GM12878 (cell line): Measurements from ENCODE around the gene PPP3CA. TPM values are rescaled to one million over a fixed set of nuclear protein-coding genes. Genes with fewer than 3 reads are reported as not detected.

Source experiments
- ATAC-seq: fragments of 200-7000 bp; cut with Tn5 transposase; 3 replicates; pipeline ENCODE4 v1.9.1; 2020; ENCODE audit warnings: mild to moderate bottlenecking, moderate library complexity
- BruUV-seq: library from RNA; stranded (reverse); fragments of 400-500 nt; replicated peaks from 2 replicates; lab custom pipeline; 2021; lab: Mats Ljungman, UMichigan
- CTCF ChIA-PET: fragments of 300-600 bp; sonication (Branson Sonifier 250); formaldehyde crosslinking; extraction: SDS; loops from one replicate; lab custom pipeline; 2021; ENCODE audit warnings: inconsistent platforms; lab: Yijun Ruan, JAX
- POLR2A ChIA-PET: fragments of 350-600 bp; formaldehyde crosslinking; extraction: SDS; loops from one replicate; lab custom pipeline; 2021; ENCODE audit warnings: inconsistent platforms; lab: Charles Lee
- RAD21 ChIA-PET: fragments of 300-600 bp; sonication (Branson Sonifier 250); formaldehyde crosslinking; loops from one replicate; lab custom pipeline; 2023; ENCODE audit warnings: antibody characterized with exemption; ENCODE audit not compliant: unreplicated experiment; lab: Charles Lee
- SMC1A ChIA-PET: fragments of 300-600 bp; sonication (Branson Sonifier 250); formaldehyde crosslinking; loops from one replicate; lab custom pipeline; 2023; ENCODE audit not compliant: unreplicated experiment, uncharacterized antibody; lab: Charles Lee
- DNase-seq: peaks from one replicate; pipeline ENCODE4 v3.0.0-alpha.2; 2011; ENCODE audit warnings: low read depth, low spot score
- FAIRE-seq: peaks from 3 replicates; lab custom pipeline; 2011; peaks lifted over from hg19 to GRCh38; lab: Jason Lieb, UNC
- H2AFZ ChIP-seq: 2 replicates; pipeline ENCODE4 v1.6.0; 2011; ENCODE audit warnings: low read depth, low read length, control low read depth; ENCODE audit not compliant: control insufficient read depth
- H3K27ac ChIP-seq: 2 replicates; pipeline ENCODE4 v1.5.1; 2011; ENCODE audit warnings: control low read depth; ENCODE audit not compliant: control insufficient read depth, insufficient read depth
- H3K27me3 ChIP-seq, 2 experiments: replicated peaks in 1 of 2; 2 replicates each; pipeline versions ENCODE4 v1.6.0 to v1.6.1; 2011; ENCODE audit warnings: low read length in 1 of 2; ENCODE audit not compliant: control insufficient read depth in 2 of 2, insufficient read depth in 2 of 2
- H3K36me3 ChIP-seq, 2 experiments: 2 replicates each; pipeline ENCODE4 v1.5.1; 2011; ENCODE audit warnings: low read length in 1 of 2; ENCODE audit not compliant: control insufficient read depth in 2 of 2, insufficient read depth in 2 of 2
- H3K4me1 ChIP-seq: 2 replicates; pipeline ENCODE4 v1.6.1; 2011; ENCODE audit warnings: mild to moderate bottlenecking, low read length, moderate library complexity, mixed read lengths; ENCODE audit not compliant: control insufficient read depth, insufficient read depth
- H3K4me2 ChIP-seq: 2 replicates; pipeline ENCODE4 v1.6.0; 2011; ENCODE audit warnings: control low read depth; ENCODE audit not compliant: control insufficient read depth, insufficient read depth
- H3K4me3 ChIP-seq: fragments of 200-600 bp; sonication (generic); 2 replicates; pipeline ENCODE4 v1.5.1; 2016
- H3K79me2 ChIP-seq: 2 replicates; pipeline ENCODE4 v1.6.0; 2011; ENCODE audit warnings: low read length; ENCODE audit not compliant: control insufficient read depth, insufficient read depth
- H3K9ac ChIP-seq: 2 replicates; pipeline ENCODE4 v1.8.0; 2011; ENCODE audit warnings: low read length, control low read depth, mixed read lengths; ENCODE audit not compliant: control insufficient read depth, insufficient read depth
- H3K9me3 ChIP-seq: replicated peaks from 3 replicates; pipeline ENCODE4 v1.5.1; 2011; ENCODE audit warnings: mild to moderate bottlenecking, low read length; ENCODE audit not compliant: control insufficient read depth, insufficient read depth
- H4K20me1 ChIP-seq: 2 replicates; pipeline ENCODE4 v1.6.0; 2011; ENCODE audit not compliant: control insufficient read depth, insufficient read depth
- CBFB ChIP-seq: IDR thresholded peaks from 2 replicates; pipeline ENCODE4 v1.6.1; 2016; ENCODE audit warnings: antibody characterized with exemption, low read depth
- CBX5 ChIP-seq: sonication (generic); IDR thresholded peaks from 2 replicates; pipeline ENCODE4 v1.6.1; 2016; ENCODE audit warnings: low read depth, moderate library complexity, mild to moderate bottlenecking, inconsistent platforms
- CEBPB ChIP-seq, 2 experiments: fragments of 150-350 bp in 1 of 2; IDR thresholded peaks; 2 replicates each; pipeline ENCODE4 v1.6.1; 2012 to 2014; ENCODE audit warnings: low read depth in 2 of 2, low read length in 2 of 2, borderline replicate concordance in 1 of 2, inconsistent platforms in 1 of 2
- EZH2 ChIP-seq: IDR thresholded peaks from 2 replicates; pipeline ENCODE4 v1.6.1; 2012; ENCODE audit warnings: low read depth, mild to moderate bottlenecking, control low read depth, inconsistent platforms, low read length, borderline replicate concordance; ENCODE audit not compliant: control insufficient read depth
- FOXK2 ChIP-seq: fragments of 450-650 bp; IDR thresholded peaks from 2 replicates; pipeline ENCODE4 v1.6.1; 2017; ENCODE audit warnings: mild to moderate bottlenecking, moderate library complexity
- IKZF1 ChIP-seq: fragments of 450-650 bp; conservative IDR thresholded peaks from 2 replicates; pipeline ENCODE4 v1.6.1; 2017; ENCODE audit warnings: antibody characterized with exemption, mild to moderate bottlenecking
- KAT2A ChIP-seq: conservative IDR thresholded peaks from 2 replicates; pipeline ENCODE4 v1.6.1; 2011; ENCODE audit warnings: low read depth, low read length; ENCODE audit not compliant: control insufficient read depth
- NFIC ChIP-seq: IDR thresholded peaks from 2 replicates; pipeline ENCODE4 v1.6.1; 2012; ENCODE audit warnings: low read depth, mild to moderate bottlenecking, inconsistent platforms, low read length, moderate library complexity
- NR2F1 ChIP-seq: fragments of 450-650 bp; conservative IDR thresholded peaks from 2 replicates; pipeline ENCODE4 v1.6.1; 2017; ENCODE audit warnings: mild to moderate bottlenecking
- RELA ChIP-seq: fragments of 450-650 bp; IDR thresholded peaks from 2 replicates; pipeline ENCODE4 v1.8.0; 2014; ENCODE audit warnings: borderline replicate concordance; ENCODE audit not compliant: partially characterized antibody
- SREBF1 ChIP-seq: IDR thresholded peaks from 2 replicates; pipeline ENCODE4 v1.6.1; 2012; ENCODE audit warnings: mild to moderate bottlenecking, low read length
- YBX1 ChIP-seq: fragments of 450-650 bp; IDR thresholded peaks from 2 replicates; pipeline ENCODE4 v1.6.1; 2016; ENCODE audit warnings: antibody characterized with exemption
- ZNF207 ChIP-seq: fragments of 450-650 bp; IDR thresholded peaks from 2 replicates; pipeline ENCODE4 v1.6.1; 2014; ENCODE audit warnings: antibody characterized with exemption, mild to moderate bottlenecking, borderline replicate concordance
- ZNF217 ChIP-seq: fragments of 450-650 bp; IDR thresholded peaks from 2 replicates; pipeline ENCODE4 v1.6.1; 2017; ENCODE audit warnings: antibody characterized with exemption, mild to moderate bottlenecking
- ZNF274 ChIP-seq: IDR thresholded peaks from one replicate; pipeline ENCODE4 v1.8.0; 2011; ENCODE audit not compliant: insufficient read length, insufficient read depth
- ZZZ3 ChIP-seq: IDR thresholded peaks from 2 replicates; pipeline ENCODE4 v1.6.1; 2011; ENCODE audit warnings: low read depth; ENCODE audit not compliant: control insufficient read depth, insufficient read length
- WGBS: methylation state at CpG from one replicate; pipeline ENCODE4 v1.1.6; 2016; ENCODE audit warnings: low lambda C conversion rate; ENCODE audit not compliant: insufficient replicate concordance, insufficient coverage; ENCODE audit errors: missing lambda C conversion rate; 5-methylcytosine and 5-hydroxymethylcytosine counted together
- in situ Hi-C: fragments of 300-500 bp; cut with MboI; formaldehyde crosslinking; loops from 9 replicates; pipeline ENCODE4 v1.14.3; 2018; ENCODE audit warnings: mixed read lengths
- intact Hi-C: fragments of 100-400 bp; cut with micrococcal nuclease; formaldehyde crosslinking; loops from one replicate; pipeline ENCODE4 v1.14.2; 2022; ENCODE audit not compliant: unreplicated experiment
- polyA plus RNA-seq, 11 experiments: library from polyadenylated mRNA; depleted of rRNA in 4 of 11; unstranded in 6 of 11; stranded (reverse) in 5 of 11; fragments of >200 nt; fragmentation: Nextera tagmentation in 4 of 11; fragmentation: Illumina TruSeq in 1 of 11; extraction: Ambion mirVana in 4 of 11; extraction: Trizol in 1 of 11; gene quantifications; 1 replicate in 1 of 11; 2 replicates in 10 of 11; pipeline versions ENCODE4 v1.2.1 to v1.2.3, GENCODE V29; 2011 to 2016; ENCODE audit warnings: inconsistent platforms in 2 of 11, missing spikeins in 2 of 11, low read depth in 1 of 11
- total RNA-seq, 4 experiments: library from RNA; depleted of rRNA in 3 of 4; stranded (reverse); fragments of >200 nt in 3 of 4; fragmentation: Illumina TruSeq in 1 of 4; extraction: Trizol in 1 of 4; gene quantifications; 2 replicates each; pipeline versions ENCODE4 v1.2.1 to v1.2.3, GENCODE V29; 2013 to 2021
- TF ChIP-seq, protein P1 (sequence below): IDR thresholded peaks from 2 replicates; pipeline ENCODE4 v1.6.1; 2012; ENCODE audit warnings: low read depth, low read length, improper control_type of control experiment
- TF ChIP-seq, protein P2 (sequence below): IDR thresholded peaks from 2 replicates; pipeline ENCODE4 v1.6.1; 2011; ENCODE audit warnings: borderline replicate concordance, low read depth, mild to moderate bottlenecking, moderate library complexity, mixed read lengths, low read length; ENCODE audit not compliant: insufficient read depth; ENCODE audit errors: extremely low read length

The PPP3CA gene
- total and polyA plus RNA-seq, 10 of the 15 experiments (the other 5 are each of a cell fraction or from before 2014, with no cell fraction given) = 0.33 to 9.0 (median 1.0) TPM

DNA sequence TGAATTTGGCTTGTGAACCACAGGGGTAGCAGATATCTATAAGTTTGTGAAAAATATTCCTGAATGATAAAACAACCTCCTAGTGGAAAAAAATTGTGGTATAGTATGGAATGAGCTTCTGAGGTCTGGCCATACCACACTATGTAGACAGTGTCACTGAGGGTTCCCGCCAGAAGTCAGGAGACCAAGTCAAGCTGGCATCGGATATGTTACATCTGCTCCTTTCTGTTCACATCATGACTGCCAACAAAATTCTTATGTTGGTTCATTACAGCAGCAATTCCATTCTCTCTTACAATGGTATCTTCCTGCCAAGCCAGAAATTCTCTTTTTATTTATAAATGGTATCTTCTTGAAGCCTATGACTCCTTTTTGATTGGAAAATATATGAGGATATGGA is 273.0 kb downstream of the PPP3CA start (continued):
- no peak for TF ChIP-seq KAT2A

DNA sequence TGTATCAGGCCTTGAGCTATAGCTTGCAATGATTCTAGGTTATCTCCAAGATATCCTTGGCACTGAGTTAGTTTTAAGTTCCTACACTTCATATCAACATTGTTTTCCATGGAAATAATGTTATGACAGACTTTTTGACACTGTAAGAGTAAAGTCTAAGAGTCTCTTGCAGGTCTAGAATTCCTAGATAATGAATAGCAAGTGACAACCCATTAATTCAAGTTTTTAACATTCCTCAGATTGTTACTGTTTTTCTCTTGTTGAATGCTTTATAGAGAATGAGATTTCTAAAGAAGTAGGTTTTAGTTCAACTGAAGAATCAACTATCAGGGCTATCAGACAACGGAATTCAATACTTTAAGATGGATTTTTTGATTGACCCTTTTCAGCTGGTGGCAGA is 276.1 kb downstream of the PPP3CA start:
- TF ChIP-seq ZZZ3 (no peak), YBX1 (no peak), ZNF274 (no peak), CBX5 (no peak), ZNF217 (no peak), FOXK2 (no peak), CBFB (no peak), CEBPB (IDR thresholded peaks at IDR 0.05; ENCODE audit: borderline replicate concordance in 1 of 2, low read depth in 2 of 2, low read length in 2 of 2) (no peak), IKZF1 (no peak), NR2F1 (no peak), SREBF1 (no peak), NFIC (no peak), RELA (no peak), ZNF207 (no peak), EZH2 (no peak)
- TF ChIP-seq, protein P1, sequence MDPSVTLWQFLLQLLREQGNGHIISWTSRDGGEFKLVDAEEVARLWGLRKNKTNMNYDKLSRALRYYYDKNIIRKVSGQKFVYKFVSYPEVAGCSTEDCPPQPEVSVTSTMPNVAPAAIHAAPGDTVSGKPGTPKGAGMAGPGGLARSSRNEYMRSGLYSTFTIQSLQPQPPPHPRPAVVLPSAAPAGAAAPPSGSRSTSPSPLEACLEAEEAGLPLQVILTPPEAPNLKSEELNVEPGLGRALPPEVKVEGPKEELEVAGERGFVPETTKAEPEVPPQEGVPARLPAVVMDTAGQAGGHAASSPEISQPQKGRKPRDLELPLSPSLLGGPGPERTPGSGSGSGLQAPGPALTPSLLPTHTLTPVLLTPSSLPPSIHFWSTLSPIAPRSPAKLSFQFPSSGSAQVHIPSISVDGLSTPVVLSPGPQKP = no peak
- TF ChIP-seq, protein P2, sequence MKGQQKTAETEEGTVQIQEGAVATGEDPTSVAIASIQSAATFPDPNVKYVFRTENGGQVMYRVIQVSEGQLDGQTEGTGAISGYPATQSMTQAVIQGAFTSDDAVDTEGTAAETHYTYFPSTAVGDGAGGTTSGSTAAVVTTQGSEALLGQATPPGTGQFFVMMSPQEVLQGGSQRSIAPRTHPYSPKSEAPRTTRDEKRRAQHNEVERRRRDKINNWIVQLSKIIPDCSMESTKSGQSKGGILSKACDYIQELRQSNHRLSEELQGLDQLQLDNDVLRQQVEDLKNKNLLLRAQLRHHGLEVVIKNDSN = no peak
- FAIRE-seq = no peak
- CTCF ChIA-PET = no interaction called here

More for the DNA sequence above, 276.1 kb downstream of the PPP3CA start:
- H3K9ac ChIP-seq = no peak overlapping the region
- in situ Hi-C loops (no loop called here), intact Hi-C loops (no loop called here)
- no TSS peak for BruUV-seq
- no peaks in the 10 kb centered on the region for H3K4me1 ChIP-seq
- no peaks in the 10 kb centered on the region for H3K36me3 ChIP-seq
- no peak overlapping the region for H2AFZ ChIP-seq
- SMC1A ChIA-PET = interaction anchor here (0.9 to 2.7 kb wide), 2 partner anchors 18 to 19 kb away, joined by 3 to 12 read pairs; no protein-coding TSS in a partner anchor
- no peak overlapping the region for H3K4me2 ChIP-seq
- H3K4me3 ChIP-seq = no peak overlapping the region
- DNase-seq (no peak), ATAC-seq (no peak)
- no peak overlapping the region for H3K27ac ChIP-seq
- WGBS = 100% methylated on average over 1 of the region's 1 CpG
- RAD21 ChIA-PET = no interaction called here
- no peaks in the 10 kb centered on the region for H3K27me3 ChIP-seq
- H3K9me3 ChIP-seq = no peaks in the 10 kb centered on the region
- no peaks in the 10 kb centered on the region for H4K20me1 ChIP-seq
- POLR2A ChIA-PET = interaction anchor here (0.6 kb wide), 1 partner anchor 65 kb away, joined by 4 read pairs; no protein-coding TSS in a partner anchor
- no peaks in the 10 kb centered on the region for H3K79me2 ChIP-seq
